ENCODE results near the gene CA10.

The CA10 gene

DNA sequence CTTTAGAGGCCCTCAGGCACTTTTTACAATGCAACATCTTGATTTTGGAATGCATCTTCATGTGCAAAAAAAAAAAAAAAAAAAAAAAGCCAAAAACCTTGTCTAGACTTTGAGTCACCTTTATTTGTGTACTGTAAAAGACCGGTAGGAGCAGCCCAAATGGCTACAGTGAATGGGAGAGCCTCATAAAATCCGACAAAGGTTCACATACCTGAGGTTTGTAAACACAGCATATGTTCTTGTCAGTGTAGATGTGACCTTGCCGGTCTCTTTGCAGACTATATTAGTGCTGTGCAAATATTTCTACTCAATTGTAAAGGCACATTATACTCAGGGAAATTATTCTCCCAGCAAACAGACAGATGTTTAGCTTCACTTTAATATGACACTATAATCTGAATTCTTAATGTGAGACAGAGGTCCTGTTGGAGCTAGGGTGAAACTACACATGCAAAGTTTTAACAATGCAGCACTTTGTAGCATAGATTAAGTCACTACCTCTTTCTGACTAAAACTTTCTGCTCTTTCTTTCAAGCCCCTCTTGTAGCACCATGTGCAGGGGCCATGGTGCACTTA is 211.3 kb downstream of the CA10 start:
- in situ Hi-C loops (cut with MboI; ENCODE audit: low sequenced_read_pairs, unreplicated experiment), result no loop called here
- TF ChIP-seq, protein P1, sequence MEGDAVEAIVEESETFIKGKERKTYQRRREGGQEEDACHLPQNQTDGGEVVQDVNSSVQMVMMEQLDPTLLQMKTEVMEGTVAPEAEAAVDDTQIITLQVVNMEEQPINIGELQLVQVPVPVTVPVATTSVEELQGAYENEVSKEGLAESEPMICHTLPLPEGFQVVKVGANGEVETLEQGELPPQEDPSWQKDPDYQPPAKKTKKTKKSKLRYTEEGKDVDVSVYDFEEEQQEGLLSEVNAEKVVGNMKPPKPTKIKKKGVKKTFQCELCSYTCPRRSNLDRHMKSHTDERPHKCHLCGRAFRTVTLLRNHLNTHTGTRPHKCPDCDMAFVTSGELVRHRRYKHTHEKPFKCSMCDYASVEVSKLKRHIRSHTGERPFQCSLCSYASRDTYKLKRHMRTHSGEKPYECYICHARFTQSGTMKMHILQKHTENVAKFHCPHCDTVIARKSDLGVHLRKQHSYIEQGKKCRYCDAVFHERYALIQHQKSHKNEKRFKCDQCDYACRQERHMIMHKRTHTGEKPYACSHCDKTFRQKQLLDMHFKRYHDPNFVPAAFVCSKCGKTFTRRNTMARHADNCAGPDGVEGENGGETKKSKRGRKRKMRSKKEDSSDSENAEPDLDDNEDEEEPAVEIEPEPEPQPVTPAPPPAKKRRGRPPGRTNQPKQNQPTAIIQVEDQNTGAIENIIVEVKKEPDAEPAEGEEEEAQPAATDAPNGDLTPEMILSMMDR (IDR thresholded peaks at IDR 0.05; ENCODE audit: borderline replicate concordance, control extremely low read depth, extremely low read depth, insufficient read depth, missing control alignments), result no peak
- DNase-seq (ENCODE audit: low spot score), result no peak

GRCh38 chr17:51946311-51946710 is 212.2 kb downstream of the CA10 start:
- TF ChIP-seq, protein P1 (IDR thresholded peaks at IDR 0.05; ENCODE audit: borderline replicate concordance, control extremely low read depth, extremely low read depth, insufficient read depth, missing control alignments), result no peak

GRCh38 chr17:51941272-51941671 is 217.2 kb downstream of the CA10 start:
- no peak for DNase-seq (ENCODE audit: low spot score)
- TF ChIP-seq, protein P1 (IDR thresholded peaks at IDR 0.05; ENCODE audit: borderline replicate concordance, control extremely low read depth, extremely low read depth, insufficient read depth, missing control alignments), result no peak
- in situ Hi-C loops (cut with MboI; ENCODE audit: low sequenced_read_pairs, unreplicated experiment), result no loop called here

More at GRCh38 chr17:51946311-51946710, 212.2 kb downstream of the CA10 start:
- DNase-seq (ENCODE audit: low spot score), result no peak
- in situ Hi-C loops (cut with MboI; ENCODE audit: low sequenced_read_pairs, unreplicated experiment), result no loop called here

GRCh38 chr17:51937264-51937663 is 221.2 kb downstream of the CA10 start:
- TF ChIP-seq, protein P1 (IDR thresholded peaks at IDR 0.05; ENCODE audit: borderline replicate concordance, control extremely low read depth, extremely low read depth, insufficient read depth, missing control alignments), result no peak
- no peak for DNase-seq (ENCODE audit: low spot score)
- in situ Hi-C loops (cut with MboI; ENCODE audit: low sequenced_read_pairs, unreplicated experiment), result no loop called here

DNA sequence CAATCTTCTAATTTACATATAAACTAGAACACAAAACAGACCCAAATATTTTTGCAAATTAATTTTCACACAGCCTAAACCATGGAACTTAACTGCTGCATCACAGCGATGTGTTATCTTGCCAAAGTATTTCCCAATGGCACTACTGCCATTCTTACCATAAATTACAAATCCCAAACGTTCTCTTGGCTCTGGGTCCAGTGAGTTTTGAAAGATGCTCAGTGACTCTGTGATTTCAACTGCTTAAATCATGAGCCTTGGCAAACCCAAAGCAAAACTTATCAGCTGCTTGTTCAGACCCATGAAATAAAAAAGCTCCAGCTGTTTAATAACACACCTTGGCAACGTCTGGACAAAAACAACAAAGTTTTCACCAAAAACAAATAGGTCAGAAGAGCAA is 223.0 kb downstream of the CA10 start:
- TF ChIP-seq, protein P1 (IDR thresholded peaks at IDR 0.05; ENCODE audit: borderline replicate concordance, control extremely low read depth, extremely low read depth, insufficient read depth, missing control alignments), result no peak
- in situ Hi-C loops (cut with MboI; ENCODE audit: low sequenced_read_pairs, unreplicated experiment), result no loop called here
- DNase-seq (ENCODE audit: low spot score), result no peak

- no peak for DNase-seq (ENCODE audit: low spot score)
- TF ChIP-seq, protein P1 (IDR thresholded peaks at IDR 0.05; ENCODE audit: borderline replicate concordance, control extremely low read depth, extremely low read depth, insufficient read depth, missing control alignments), result no peak
- in situ Hi-C loops (cut with MboI; ENCODE audit: low sequenced_read_pairs, unreplicated experiment), result no loop called here
Observed at GRCh38 chr17:51933647-51934046, 224.9 kb downstream of the CA10 start.
